ENCODE results near the gene NT5C1A.

- TF ChIP-seq CTCF (conservative IDR thresholded peaks at IDR 0.05; ENCODE audit: low read length) (no peak), EZH2phosphoT487 (IDR thresholded peaks at IDR 0.05; ENCODE audit: borderline replicate concordance) (no peak)
These were observed 26.4 kb downstream of the NT5C1A start for GRCh38 chr1:39645411-39646043.
